DMS153 treated with DMSO at 0.1 percent for 48 hours (cell line): ENCODE results near the gene BGLAP.

Experiments used
- DNase-seq: peaks from one replicate; lab custom pipeline; 2025; ENCODE audit not compliant: unreplicated experiment; lab: John Stamatoyannopoulos, UW

The BGLAP gene

GRCh38 chr1:156286061-156286460 is 44.1 kb downstream of the BGLAP start:
- no peak for DNase-seq

GRCh38 chr1:156289857-156290256 is 47.9 kb downstream of the BGLAP start:
- no peak for DNase-seq

GRCh38 chr1:156291226-156292061 is 49.5 kb downstream of the BGLAP start:
- peak; percentile 88 for DNase-seq
